Stomach (tissue), 4 donors: ENCODE results near the gene OSBPL6.

Experiments used
- EP300 ChIP-seq: sonication (generic); formaldehyde crosslinking; IDR thresholded peaks from one replicate; pipeline ENCODE4 v1.6.1; 2017; ENCODE audit warnings: antibody characterized with exemption
- POLR2A ChIP-seq, 4 donors: fragments of 450-650 bp; IDR thresholded peaks; one replicate each; pipeline ENCODE4 v1.6.1; 2016; ENCODE audit warnings: antibody characterized with exemption in 4 of 4, control low read depth in 2 of 4, mild to moderate bottlenecking in 1 of 4, moderate library complexity in 1 of 4
- POLR2AphosphoS5 ChIP-seq, 3 donors: sonication (generic); formaldehyde crosslinking; IDR thresholded peaks; one replicate each; pipeline ENCODE4 v1.6.1; 2016; ENCODE audit warnings: antibody characterized with exemption in 3 of 3
- TF ChIP-seq, protein P1 (sequence below), 7 experiments: fragments of 450-650 bp in 4 of 7; fragments of 200-600 bp in 3 of 7; sonication (generic) in 3 of 7; IDR thresholded peaks; one replicate each; pipeline ENCODE4 v1.5.1; 2016 to 2019; ENCODE audit warnings: antibody characterized with exemption in 7 of 7, control low read depth in 2 of 7, mild to moderate bottlenecking in 1 of 7

DNA sequence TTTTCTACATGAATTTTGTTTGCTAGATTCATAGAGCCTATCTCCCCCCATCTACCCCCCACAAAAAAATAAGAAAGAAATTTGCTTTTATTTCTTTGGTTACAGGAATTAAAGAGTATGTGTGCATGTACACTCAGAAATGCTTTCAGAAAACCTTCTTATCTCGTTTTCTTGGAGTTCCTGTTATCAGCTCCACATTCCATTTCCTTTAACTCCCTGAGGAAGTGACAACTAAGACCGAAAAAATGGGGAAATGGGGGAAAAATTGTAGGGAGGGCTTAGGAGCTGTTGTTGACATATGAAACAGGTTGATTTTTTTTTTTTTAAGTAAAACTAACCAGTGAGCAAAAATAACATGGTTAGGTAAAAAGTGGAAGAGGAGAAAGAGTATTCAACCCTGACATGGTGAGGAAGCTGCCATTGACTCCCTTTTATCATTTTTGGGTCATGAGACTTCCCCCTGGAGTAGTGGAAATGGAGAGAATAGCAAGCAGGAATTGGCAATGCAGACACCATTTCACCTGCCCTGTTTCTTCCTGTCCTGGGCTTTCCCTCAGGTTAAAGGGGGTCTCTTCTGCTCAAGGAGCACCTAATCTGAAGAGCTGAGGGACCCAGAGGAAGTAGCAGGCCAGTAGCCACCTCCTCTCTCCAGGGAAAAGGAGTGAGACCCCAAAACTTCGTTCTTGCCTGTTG, 93.5 kb downstream of the OSBPL6 start:
- TF ChIP-seq, protein P1, sequence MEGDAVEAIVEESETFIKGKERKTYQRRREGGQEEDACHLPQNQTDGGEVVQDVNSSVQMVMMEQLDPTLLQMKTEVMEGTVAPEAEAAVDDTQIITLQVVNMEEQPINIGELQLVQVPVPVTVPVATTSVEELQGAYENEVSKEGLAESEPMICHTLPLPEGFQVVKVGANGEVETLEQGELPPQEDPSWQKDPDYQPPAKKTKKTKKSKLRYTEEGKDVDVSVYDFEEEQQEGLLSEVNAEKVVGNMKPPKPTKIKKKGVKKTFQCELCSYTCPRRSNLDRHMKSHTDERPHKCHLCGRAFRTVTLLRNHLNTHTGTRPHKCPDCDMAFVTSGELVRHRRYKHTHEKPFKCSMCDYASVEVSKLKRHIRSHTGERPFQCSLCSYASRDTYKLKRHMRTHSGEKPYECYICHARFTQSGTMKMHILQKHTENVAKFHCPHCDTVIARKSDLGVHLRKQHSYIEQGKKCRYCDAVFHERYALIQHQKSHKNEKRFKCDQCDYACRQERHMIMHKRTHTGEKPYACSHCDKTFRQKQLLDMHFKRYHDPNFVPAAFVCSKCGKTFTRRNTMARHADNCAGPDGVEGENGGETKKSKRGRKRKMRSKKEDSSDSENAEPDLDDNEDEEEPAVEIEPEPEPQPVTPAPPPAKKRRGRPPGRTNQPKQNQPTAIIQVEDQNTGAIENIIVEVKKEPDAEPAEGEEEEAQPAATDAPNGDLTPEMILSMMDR (IDR thresholded peaks at IDR 0.05): no peak
- TF ChIP-seq POLR2AphosphoS5 (IDR thresholded peaks at IDR 0.05): no peak
- no peak for TF ChIP-seq POLR2A (IDR thresholded peaks at IDR 0.05)
- no peak for TF ChIP-seq EP300
